ENCODE data around the gene SELL. TPM values are rescaled to one million over a fixed set of nuclear protein-coding genes. Genes with fewer than 3 reads are reported as not detected.

SELL gene
- total RNA-seq, 2 experiments from 2014 or later = 0.16 to 2.2 TPM

- POLR2A ChIA-PET = no interaction called here
- no peaks in the 10 kb centered on the region for H3K79me2 ChIP-seq (ENCODE audit: insufficient read depth, low read depth, low read length)
- no peaks in the 10 kb centered on the region for H3K36me3 ChIP-seq (ENCODE audit: insufficient read depth, low read length)
- H4K20me1 ChIP-seq (ENCODE audit: insufficient read depth, low read length) = no peaks in the 10 kb centered on the region
- no peaks in the 10 kb centered on the region for H3K9me2 ChIP-seq (ENCODE audit: insufficient read depth, low read length)
- no peak overlapping the region for H3K27ac ChIP-seq (ENCODE audit: low read depth, low read length, poor library complexity, severe bottlenecking)
- no peak for DNase-seq (ENCODE audit: low spot score)
- no peak overlapping the region for H3K4me2 ChIP-seq (ENCODE audit: low read length)
- H2AFZ ChIP-seq (ENCODE audit: low read length) = no peak overlapping the region
- BruUV-seq (replicated peaks) = no TSS peak
- CTCF ChIA-PET (ENCODE audit: unreplicated experiment) = no interaction called here
- no peak overlapping the region for H3K4me3 ChIP-seq (ENCODE audit: low read depth, low read length, poor library complexity, severe bottlenecking)
- TF ChIP-seq CTCF (conservative IDR thresholded peaks at IDR 0.05; ENCODE audit: low read length) (no peak), EZH2phosphoT487 (IDR thresholded peaks at IDR 0.05; ENCODE audit: borderline replicate concordance, low read depth, low read length) (no peak)
- intact Hi-C loops (cut with micrococcal nuclease; ENCODE audit: unreplicated experiment) = no loop called here
- H3K9me3 ChIP-seq (ENCODE audit: low read length) = no peaks in the 10 kb centered on the region
- no peaks in the 10 kb centered on the region for H3K4me1 ChIP-seq (ENCODE audit: insufficient read depth, low read length, poor library complexity, severe bottlenecking)
Measured at GRCh38 chr1:169753549-169753948, 42.1 kb upstream of the SELL start.

- TF ChIP-seq EZH2phosphoT487 (IDR thresholded peaks at IDR 0.05; ENCODE audit: borderline replicate concordance, low read depth, low read length) (no peak), CTCF (conservative IDR thresholded peaks at IDR 0.05; ENCODE audit: low read length) (no peak)
- Histone ChIP-seq H3K4me1 (ENCODE audit: insufficient read depth, low read length, poor library complexity, severe bottlenecking) (no peaks in the 10 kb centered on the region), H2AFZ (ENCODE audit: low read length) (no peak overlapping the region), H4K20me1 (ENCODE audit: insufficient read depth, low read length) (no peaks in the 10 kb centered on the region), H3K4me2 (ENCODE audit: low read length) (no peak overlapping the region), H3K27ac (ENCODE audit: low read depth, low read length, poor library complexity, severe bottlenecking) (no peak overlapping the region), H3K9me2 (ENCODE audit: insufficient read depth, low read length) (no peaks in the 10 kb centered on the region), H3K9me3 (ENCODE audit: low read length) (no peaks in the 10 kb centered on the region), H3K79me2 (ENCODE audit: insufficient read depth, low read depth, low read length) (no peaks in the 10 kb centered on the region), H3K36me3 (ENCODE audit: insufficient read depth, low read length) (no peaks in the 10 kb centered on the region), H3K4me3 (ENCODE audit: low read depth, low read length, poor library complexity, severe bottlenecking) (no peak overlapping the region)
- CTCF ChIA-PET (ENCODE audit: unreplicated experiment) = no interaction called here
- intact Hi-C loops (cut with micrococcal nuclease; ENCODE audit: unreplicated experiment) = no loop called here
- BruUV-seq (replicated peaks) = no TSS peak
- POLR2A ChIA-PET = no interaction called here
- no peak for DNase-seq (ENCODE audit: low spot score)
Measured at GRCh38 chr1:169750041-169750440, 38.6 kb upstream of the SELL start.

- Histone ChIP-seq H2AFZ (ENCODE audit: low read length) (no peak overlapping the region), H3K4me2 (ENCODE audit: low read length) (no peak overlapping the region), H3K79me2 (ENCODE audit: insufficient read depth, low read depth, low read length) (no peaks in the 10 kb centered on the region), H3K4me3 (ENCODE audit: low read depth, low read length, poor library complexity, severe bottlenecking) (no peak overlapping the region), H3K36me3 (ENCODE audit: insufficient read depth, low read length) (no peaks in the 10 kb centered on the region), H3K27ac (ENCODE audit: low read depth, low read length, poor library complexity, severe bottlenecking) (no peak overlapping the region), H3K9me3 (ENCODE audit: low read length) (no peaks in the 10 kb centered on the region), H3K4me1 (ENCODE audit: insufficient read depth, low read length, poor library complexity, severe bottlenecking) (no peaks in the 10 kb centered on the region), H3K9me2 (ENCODE audit: insufficient read depth, low read length) (no peaks in the 10 kb centered on the region), H4K20me1 (ENCODE audit: insufficient read depth, low read length) (no peaks in the 10 kb centered on the region)
- intact Hi-C loops (cut with micrococcal nuclease; ENCODE audit: unreplicated experiment) = no loop called here
- DNase-seq (ENCODE audit: low spot score) = no peak
- TF ChIP-seq EZH2phosphoT487 (IDR thresholded peaks at IDR 0.05; ENCODE audit: borderline replicate concordance, low read depth, low read length) (no peak), CTCF (conservative IDR thresholded peaks at IDR 0.05; ENCODE audit: low read length) (no peak)
- ChIA-PET CTCF (ENCODE audit: unreplicated experiment) (no interaction called here), POLR2A (no interaction called here)
- BruUV-seq (replicated peaks) = no TSS peak
Measured at GRCh38 chr1:169746550-169746949, 35.1 kb upstream of the SELL start.
